SK-N-SH (cell line): ENCODE measurements around the gene MAP2K2.

ENCODE experiments used
- CTCF ChIP-seq: fragments of 200-600 bp; sonication (generic); IDR thresholded peaks from 2 replicates; pipeline ENCODE4 v1.6.1; 2017; ENCODE audit warnings: antibody characterized with exemption, mild to moderate bottlenecking, moderate library complexity
- EP300 ChIP-seq, 2 experiments: IDR thresholded peaks; 2 replicates each; pipeline versions ENCODE4 v1.4.0 to v1.6.1; 2012; ENCODE audit warnings: borderline replicate concordance in 1 of 2, low read depth in 1 of 2, low read length in 1 of 2
- JUND ChIP-seq: IDR thresholded peaks from 2 replicates; pipeline ENCODE4 v1.4.0; 2012
- MAX ChIP-seq: IDR thresholded peaks from 2 replicates; pipeline ENCODE4 v1.4.0; 2012; ENCODE audit warnings: low read depth
- MXI1 ChIP-seq: IDR thresholded peaks from 2 replicates; pipeline ENCODE4 v1.6.1; 2012; ENCODE audit warnings: mild to moderate bottlenecking, low read depth, low read length, improper control_type of control experiment
- PBX3 ChIP-seq: IDR thresholded peaks from 2 replicates; pipeline ENCODE4; 2012
- POLR2AphosphoS5 ChIP-seq: IDR thresholded peaks from 2 replicates; pipeline ENCODE4 v1.6.1; 2012; ENCODE audit warnings: low read depth, low read length
- RAD21 ChIP-seq: IDR thresholded peaks from 2 replicates; pipeline ENCODE4 v1.6.1; 2012; ENCODE audit warnings: mild to moderate bottlenecking, low read length
- REST ChIP-seq: IDR thresholded peaks from 2 replicates; pipeline ENCODE4 v1.6.1; 2012; ENCODE audit warnings: mild to moderate bottlenecking, low read depth, low read length, moderate library complexity
- USF2 ChIP-seq: fragments of 150-350 bp; IDR thresholded peaks from 2 replicates; pipeline ENCODE4 v1.6.1; 2017; ENCODE audit warnings: antibody characterized with exemption, low read length, low read depth, borderline replicate concordance
- YY1 ChIP-seq: IDR thresholded peaks from 2 replicates; pipeline ENCODE4 v1.4.0; 2012; ENCODE audit warnings: low read depth, mild to moderate bottlenecking

- TF ChIP-seq CTCF (no peak), YY1 (no peak), PBX3 (no peak), MXI1 (no peak), RAD21 (no peak), POLR2AphosphoS5 (no peak), EP300 (IDR thresholded peaks at IDR 0.05; ENCODE audit: borderline replicate concordance in 1 of 2, low read depth in 1 of 2, low read length in 1 of 2) (no peak), MAX (no peak), USF2 (no peak), REST (no peak), JUND (no peak)
Measured at GRCh38 chr19:4095488-4095844, 28.5 kb downstream of the MAP2K2 start.
